Activated CD8-positive, alpha-beta memory T cell treated with anti-CD3 and anti-CD28 coated beads for 24 hours (primary cell): ENCODE measurements around the gene GPC6.
"Not testable (repeated sequence)": the region's sequence is repeated elsewhere in the genome, so short reads cannot be mapped to it uniquely, and the experiment has no call there.

ENCODE experiments used
- DNase-seq: peaks from one replicate; pipeline ENCODE4 v3.0.0-alpha.2; 2020

Gene GPC6

DNA sequence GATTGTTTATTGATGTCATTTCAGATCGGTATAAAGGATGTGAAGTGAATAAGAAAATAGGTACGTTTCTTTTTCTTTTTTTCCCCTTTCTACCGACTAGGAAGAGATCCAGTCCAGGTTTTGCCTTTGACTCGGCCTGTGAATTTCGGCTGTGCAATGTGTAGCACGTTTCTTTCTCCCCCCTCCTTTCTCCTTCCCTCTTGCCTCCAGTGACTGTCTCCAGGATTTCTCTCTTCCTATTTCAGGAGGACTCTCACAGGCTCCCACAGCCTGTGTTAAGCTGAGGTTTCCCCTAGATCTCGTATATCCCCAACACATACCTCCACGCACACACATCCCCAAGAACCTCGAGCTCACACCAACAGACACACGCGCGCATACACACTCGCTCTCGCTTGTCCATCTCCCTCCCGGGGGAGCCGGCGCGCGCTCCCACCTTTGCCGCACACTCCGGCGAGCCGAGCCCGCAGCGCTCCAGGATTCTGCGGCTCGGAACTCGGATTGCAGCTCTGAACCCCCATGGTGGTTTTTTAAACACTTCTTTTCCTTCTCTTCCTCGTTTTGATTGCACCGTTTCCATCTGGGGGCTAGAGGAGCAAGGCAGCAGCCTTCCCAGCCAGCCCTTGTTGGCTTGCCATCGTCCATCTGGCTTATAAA is at the start of gene GPC6:
Gene GPC6 (plus strand): TSS at position 185 of the 657 bp plus-strand sequence.
- DNase-seq, result no peak

DNA sequence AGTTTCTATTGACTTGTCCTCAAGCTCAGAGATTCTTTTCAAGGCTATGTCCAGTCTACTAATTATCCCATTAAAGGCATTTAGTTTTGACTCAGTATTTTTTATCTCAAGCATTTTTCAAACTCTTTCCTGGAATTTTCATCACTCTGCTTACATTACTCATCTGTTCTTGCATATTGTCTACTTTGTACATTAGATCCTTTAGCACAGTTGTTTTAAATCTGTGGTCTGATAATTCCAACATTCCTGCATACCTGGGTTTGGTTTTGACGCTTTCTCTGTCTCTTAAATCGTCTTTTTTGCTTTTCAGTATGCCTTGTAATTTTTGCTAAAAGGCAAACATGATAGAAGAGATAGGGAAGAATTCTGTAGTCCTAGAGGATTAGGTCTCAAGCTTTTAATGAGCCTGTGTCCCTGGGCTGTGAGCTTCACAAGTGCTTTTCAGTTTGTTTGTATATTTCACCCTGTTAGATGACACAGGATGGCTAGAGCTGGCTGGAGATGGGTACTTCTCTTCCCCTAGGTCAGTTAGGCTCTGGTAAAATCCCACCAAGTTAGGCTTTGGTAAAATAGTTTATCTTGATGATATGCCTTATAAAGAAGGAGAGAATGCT is 46.1 kb upstream of the GPC6 start:
- DNase-seq, result no peak

DNA sequence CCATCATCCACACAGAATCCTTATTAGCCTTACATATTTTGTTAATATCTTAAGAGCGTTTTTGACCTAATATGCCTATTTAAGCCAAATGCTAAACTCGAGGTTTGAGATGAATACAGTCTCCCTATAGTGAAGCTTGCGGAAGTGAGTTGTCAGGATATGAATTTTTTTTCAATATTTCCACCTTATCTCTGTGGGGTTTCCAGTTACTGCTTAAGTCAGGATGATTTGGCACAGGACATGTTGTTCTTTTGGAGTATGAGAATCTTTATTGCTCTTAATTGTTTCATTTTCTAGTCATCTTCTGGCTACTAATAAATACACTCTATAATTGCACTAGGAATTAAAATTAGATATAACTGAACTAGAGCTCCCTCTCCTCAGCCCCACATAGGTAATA is 44.2 kb upstream of the GPC6 start:
- DNase-seq, result no peak

DNA sequence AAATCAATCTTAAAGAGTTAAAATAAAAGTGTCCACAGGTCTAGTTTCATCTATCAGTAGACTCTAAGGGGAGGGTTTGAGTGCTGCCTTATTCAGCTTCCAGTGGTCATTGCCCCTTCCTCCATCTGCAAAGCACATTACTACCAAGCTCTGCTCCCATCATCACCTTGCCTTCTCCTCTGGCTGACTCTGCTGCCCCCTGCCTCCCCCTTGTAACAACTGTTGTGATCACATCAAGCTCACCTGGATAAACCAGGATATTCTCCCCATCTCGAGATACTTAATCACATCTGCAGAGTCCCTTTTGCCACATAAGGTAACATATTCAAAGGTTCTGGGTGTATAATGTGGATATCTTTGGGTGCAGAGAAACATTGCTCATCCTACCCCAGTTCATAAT is 43.3 kb upstream of the GPC6 start:
- DNase-seq, result no peak

DNA sequence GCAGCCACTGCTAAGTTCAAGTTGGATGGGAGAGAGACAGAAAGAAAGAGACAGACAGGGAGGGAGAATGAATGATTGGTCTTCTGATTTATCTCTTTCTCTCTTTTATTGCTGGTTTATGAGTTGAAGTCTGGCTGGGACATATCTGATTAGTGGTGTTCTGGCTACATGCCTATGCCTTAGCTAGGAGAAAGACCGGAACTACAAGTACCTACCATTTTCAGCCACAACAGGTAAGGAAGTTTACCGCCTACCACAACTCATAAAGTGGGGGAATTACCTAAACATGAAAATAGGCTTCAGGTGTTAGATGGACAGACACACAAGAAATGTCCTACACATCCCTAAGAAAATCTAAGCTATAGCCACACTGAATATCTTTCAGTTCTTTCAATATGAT is 36.6 kb upstream of the GPC6 start:
- no peak for DNase-seq

DNA sequence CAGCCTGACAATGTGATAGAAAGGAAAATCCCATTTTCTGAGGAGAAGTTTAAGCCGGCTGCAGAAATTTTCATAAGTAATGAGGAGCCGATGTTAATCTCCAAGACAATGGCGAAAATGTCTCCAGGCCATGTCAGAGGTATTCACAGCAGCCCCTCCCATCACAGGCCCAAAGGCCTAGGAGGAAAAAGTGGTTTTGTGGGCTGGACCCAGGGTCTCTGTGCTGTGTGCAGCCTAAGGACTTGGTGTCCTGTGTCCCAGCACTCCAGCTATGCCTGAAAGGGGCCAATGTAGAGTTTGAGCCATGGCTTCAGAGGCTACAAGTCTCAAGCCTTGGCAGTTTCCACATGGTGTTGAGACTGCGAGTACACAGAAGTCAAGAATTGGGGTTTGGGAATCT is 32.9 kb upstream of the GPC6 start:
- no peak for DNase-seq

DNA sequence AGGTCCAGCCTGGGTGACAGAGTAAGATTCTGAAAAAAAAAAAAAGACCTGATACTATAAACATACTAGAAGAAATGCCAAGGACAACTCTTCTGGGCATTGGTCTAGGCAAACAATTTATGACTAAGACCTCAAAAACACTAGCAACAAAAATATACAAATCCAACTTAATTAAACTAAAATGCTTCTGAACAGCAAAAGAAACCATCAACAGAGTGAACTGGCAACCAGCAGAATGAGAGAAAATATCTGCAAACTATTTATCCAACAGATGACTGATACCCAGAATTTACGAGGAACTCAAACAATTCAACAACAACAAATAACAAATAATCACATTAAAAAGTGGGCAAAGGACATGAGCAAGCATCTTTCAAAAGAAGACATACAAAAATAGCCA is 26.8 kb upstream of the GPC6 start:
- DNase-seq, result no peak

DNA sequence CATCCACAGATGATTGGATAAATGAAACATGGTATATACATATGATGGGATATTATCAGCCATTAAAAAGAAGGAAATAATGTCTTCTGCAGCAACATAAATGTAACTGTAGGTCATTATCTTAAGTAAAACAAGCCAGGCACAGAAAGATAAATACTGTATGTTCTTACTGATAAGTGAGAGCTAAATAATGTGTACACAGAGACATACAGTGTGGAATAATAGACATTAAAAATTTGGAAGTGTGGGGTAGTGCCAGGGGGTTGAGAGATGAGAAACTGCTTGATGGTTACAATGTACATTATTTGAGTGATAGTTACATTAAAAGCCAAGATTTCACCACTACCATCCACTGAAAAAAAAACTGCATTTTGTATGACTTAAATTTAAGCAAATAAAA is 26.0 kb upstream of the GPC6 start:
- no peak for DNase-seq

DNA sequence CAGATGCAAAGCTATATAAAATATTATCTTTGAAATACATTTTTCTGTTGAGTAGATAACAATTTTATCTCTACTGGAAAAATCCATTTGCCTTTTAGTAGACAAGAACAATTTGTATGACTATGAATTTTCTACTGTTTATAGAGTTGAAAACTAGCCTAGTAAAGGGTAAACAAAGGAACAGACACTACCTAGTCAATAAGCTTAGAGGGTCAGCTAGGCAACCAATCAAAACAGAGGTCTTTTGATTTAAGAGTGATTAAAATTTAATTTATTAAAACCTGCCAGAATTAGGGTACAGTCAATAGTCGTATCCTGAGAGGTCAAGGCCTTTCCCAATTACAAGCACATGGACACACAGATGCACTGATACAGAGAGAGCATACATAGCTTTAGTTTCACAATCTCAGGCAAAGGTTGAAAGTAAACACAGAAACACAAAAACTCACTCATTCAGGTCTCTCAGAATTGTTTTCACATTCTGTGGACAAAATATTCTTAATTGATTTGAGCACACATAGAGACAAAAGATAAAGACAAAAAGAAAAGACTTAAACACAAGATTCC is 24.5 kb upstream of the GPC6 start:
- no peak for DNase-seq

DNA sequence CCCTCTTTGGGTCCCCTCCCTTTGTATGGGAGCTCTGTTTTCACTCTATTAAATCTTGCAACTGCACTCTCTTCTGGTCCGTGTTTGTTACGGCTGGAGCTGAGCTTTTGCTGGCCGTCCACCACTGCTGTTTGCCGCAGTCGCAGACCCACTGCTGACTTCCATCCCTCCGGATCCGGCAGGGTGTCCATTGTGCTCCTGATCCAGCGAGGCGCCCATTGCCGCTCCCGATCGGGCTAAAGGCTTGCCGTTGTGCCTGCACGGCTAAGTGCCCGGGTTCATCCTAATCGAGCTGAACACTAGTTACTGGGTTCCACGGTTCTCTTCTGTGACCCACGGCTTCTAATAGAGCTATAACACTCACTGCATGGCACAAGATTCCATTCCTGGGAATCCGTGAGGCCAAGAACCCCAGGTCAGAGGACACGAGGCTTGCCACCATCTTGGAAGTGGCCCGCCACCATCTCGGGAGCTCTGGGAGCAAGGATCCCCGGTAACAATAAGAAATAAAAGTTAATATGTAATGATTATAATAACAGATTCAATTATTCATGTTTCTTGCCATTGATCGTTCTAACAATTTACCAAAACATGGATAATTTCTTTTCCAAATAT is 19.7 kb upstream of the GPC6 start:
- not testable (repeated sequence) for DNase-seq

DNA sequence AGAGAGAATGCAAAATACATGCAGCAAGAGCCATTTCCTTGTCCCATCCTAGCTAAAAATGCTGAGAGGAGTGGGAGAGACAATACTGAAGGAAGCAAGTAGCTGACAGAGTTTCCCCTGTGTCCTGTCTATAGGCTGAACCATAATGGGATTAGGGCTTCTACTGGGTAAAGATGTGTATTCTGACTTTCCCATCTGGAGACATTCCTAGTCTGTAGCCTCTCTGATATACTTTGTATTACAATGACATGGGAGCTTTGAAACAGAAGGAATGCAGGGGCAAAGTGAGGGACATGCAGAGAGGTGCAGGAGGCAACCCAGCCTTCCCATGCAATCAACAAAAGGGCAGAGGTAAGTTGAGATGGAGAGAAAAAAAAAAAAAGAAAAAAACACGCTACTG is 10.5 kb upstream of the GPC6 start:
- no peak for DNase-seq

DNA sequence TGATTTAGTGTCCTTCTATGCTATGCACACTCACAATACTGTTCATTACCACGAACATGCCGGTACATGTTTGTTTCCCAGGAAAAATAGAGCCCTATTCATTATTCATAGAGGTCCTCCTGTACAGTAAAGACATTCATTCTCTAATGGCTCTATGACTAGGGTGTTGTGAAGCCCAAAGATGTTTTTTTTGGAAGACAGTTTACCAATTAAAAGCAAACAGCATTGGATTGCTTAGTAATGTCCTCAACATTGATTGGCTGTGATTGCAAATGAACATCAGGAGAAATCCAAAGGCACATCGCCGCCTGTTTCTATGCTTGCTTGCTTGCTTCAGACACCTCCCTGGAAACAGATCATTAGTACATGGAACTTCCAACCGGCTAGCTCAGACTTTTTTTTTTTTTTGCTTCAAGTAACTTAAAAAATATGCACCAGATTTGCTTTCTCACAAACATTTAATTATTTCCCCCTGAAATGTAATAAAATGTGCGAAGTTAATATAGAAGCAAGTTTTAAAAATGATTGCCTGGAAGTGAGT is 8.8 kb upstream of the GPC6 start:
- no peak for DNase-seq

DNA sequence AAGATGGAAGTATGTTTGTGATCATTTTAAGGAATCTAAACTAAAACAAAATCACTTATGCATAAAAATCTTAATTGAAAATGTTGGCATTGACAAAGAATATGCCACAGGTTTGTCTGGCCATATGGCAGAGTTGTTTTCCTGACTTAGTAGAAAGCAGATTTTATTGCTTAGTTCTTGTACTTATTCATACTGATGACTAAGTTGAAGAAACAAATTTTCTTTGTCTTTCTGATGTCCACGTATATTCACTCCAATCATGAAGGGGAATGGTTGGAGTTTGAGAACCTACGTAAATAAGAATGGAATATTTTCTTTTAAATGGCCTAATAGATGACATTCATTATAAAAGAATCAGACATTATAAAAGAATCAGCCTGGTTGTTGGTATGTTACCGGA is 8.0 kb upstream of the GPC6 start:
- no peak for DNase-seq

DNA sequence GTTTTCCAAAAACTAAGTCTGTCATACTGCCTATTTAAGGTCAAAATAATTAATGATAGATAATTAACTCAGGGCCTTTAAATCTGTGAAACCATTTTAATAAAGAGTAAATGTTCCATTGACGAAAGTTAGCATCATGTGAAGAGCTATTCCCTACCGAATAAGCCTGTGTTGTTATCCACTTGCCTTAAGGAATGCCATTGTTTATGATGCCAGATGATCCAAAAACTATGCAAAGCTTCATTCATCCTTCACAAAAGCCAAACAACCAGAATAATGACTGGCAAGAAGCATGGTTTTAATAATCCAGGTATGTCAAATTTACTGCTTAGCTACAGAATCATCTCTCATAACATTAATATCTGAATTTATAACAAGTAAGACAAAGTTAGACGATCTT is 6.5 kb upstream of the GPC6 start:
- no peak for DNase-seq

DNA sequence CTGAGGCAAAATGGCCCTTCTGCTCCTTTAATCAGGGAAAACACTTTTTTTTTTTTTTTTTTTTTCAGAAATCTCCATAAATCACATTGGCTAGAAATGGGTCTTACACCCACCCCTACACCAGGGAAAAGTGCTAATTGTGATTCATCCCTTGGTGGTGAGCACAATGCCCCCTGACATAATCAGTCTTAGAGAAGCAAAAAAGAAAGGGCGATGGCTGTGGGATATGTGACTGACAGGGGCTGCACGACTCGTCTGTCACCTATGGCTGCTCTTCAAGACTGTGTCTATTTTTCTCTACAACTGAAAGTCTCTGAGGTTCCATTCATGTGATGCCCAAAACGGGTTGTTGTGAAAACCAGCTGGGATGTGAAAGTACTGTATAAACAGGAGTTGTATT is 3.6 kb upstream of the GPC6 start:
- no peak for DNase-seq

DNA sequence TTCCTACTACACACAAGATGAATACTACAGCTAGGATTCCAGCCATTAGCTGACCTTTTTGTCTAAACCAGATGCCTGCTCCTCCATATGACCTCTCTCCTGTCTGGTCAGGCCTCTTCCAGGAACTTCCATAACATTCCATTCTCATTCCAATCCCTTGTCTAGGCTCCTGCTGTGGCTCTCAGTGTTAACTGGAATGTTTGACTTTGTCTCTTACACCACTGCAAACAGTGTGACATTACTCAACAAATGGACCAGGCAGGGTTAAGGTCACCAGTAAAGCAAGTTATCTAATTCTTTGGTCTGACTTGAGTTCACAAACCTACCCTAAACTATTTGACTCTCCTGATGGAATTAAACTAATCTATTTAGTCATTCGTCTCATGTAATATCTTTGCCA is 2.1 kb upstream of the GPC6 start:
- DNase-seq, result no peak

DNA sequence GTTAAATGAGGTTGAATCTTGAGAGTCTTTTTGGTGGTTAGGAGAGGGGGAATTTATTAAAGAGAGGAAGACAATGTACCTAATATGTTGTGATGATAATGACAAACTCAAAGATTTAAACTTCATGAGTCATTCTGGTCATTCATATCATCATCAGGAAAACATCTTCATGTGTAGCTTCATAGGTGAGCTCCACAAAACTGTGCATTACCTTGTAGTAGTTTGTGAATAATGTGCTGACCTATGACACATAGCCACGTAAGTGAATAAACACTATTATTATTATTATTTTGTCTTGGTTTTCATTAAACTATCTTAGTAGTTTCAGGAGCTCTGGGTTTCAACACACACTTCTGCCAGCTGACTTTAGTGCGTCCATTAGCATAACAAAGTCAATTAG is 997 bp upstream of the GPC6 start:
- no peak for DNase-seq

DNA sequence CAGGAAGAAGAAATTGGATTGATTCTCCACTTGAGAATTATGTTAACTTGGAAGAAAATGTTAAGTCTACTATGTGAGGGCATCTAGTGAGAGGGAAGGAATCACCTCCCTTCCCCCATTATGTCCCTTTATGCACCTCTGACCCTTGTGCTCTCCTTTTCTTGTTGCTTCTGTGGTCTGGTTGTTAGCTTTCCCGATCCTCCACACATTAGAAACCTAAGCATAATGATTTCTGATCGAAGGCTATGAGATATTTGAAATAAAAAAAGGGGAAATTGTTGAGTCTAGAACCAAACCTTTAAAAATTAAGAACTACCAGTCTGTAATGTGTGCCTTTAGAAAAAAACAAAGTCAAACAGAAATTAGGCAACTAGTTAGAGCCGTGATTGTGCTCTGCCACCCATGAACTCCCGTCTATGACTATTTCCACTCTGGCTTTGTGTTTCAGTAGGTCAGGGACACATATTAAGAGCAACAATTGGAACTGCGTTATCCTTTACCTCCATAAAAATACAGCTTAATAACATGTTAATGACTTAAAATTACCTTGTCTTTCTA is 463 bp upstream of the GPC6 start:
- DNase-seq, result no peak

DNA sequence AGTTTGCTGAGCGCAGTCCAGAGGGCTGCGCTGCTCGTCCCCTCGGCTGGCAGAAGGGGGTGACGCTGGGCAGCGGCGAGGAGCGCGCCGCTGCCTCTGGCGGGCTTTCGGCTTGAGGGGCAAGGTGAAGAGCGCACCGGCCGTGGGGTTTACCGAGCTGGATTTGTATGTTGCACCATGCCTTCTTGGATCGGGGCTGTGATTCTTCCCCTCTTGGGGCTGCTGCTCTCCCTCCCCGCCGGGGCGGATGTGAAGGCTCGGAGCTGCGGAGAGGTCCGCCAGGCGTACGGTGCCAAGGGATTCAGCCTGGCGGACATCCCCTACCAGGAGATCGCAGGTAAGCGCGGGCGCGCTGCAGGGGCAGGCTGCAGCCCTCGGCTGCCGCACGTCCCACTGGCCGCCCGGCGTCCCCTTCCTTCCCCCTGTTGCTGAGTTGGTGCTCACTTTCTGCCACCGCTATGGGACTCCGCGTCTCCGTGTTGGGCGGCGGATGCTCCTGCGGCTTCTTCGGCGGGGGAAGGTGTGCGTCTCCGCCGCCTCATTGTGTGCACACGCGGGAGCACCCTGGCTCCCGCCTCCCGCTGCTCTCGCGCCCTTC is 772 bp downstream of the GPC6 start:
- DNase-seq, result no peak

DNA sequence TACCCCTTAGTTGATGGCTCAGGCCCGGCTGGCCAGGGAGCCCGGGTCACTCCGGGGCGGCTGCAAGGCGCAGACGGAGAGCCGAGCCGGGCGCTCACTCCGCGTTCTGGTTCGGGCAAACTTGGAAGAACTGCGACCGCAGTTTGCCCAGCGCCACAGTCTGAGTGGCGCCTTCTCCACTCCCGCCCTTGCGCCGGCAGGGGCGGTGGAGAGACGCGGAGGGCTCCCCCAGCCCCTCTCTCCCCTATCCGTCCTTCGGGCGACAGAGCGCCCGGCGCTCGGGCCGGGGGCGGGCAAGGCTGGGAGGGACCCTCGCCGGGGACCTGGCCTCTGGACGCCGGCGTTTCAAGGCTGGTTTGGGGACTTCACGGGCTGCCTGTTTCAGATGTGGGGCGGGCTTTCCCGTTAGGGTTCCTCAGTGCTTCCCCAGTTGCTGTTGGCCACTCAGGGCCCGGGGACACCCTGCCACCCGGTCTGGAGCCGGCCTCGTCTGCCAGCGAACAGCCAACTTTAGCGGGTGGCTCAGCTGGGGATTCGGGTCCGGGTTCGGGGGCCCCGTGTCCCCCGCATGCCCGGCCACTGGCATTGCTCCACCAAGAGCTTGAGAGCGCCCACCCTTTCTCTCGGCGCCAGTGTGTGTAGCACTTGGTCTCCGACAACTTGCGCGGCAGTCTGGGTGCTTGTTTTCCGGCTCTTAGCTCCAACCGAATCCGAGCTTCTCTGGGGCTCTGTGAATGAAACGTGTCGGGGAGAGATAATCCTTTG is 1.5 kb downstream of the GPC6 start:
- DNase-seq, result no peak

DNA sequence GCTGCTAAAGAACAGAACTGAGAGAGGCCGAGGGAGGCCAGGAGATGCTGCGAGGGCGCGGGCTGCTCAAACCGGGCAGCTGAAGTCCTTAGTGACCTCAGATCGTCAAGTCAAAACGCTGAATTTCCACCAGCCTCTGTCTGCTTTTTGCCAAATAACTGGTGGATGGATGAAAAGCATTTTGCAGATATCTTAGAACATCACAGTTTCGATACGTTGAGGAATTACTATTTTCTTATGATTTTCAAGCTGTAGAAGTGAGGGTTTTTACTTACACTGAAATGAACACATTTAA is 2.0 kb downstream of the GPC6 start:
- DNase-seq, result no peak

DNA sequence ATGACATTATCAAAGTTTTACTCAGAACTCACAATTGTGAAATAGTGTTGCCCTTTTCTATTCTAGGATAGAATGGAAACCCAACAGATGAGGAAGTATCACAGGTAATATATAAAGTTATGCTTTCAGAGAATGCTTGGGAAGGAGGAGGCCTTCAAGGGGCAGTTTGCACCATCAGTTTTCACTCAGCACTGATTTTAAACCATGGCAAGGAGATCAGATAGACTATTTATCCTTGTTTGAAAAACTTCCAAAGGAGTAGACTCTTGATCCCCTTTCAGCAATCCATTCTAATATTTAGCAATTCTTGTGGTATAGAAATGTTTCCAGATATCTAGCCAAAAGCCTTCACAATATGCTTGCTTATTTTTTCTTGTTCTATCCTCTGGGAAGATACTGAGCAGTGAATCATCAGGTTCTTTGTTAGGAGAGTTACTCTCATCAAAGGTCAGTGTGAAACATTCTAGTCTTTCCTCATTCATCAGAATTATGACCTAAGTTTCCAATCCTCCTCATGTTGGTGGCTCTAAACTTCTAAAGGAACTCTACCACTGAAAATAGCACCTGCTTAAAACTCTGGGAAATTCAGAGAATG is 3.8 kb downstream of the GPC6 start:
- no peak for DNase-seq
